Right lobe of liver (tissue), 6 donors: ENCODE measurements around the gene USP37. TPM values are rescaled to one million over a fixed set of nuclear protein-coding genes. Genes with fewer than 3 reads are reported as not detected.

Experiments
- ATAC-seq, 4 donors: fragments of 200-7000 bp; cut with Tn5 transposase; one replicate each; pipeline ENCODE4 v1.9.1; 2020; ENCODE audit warnings: mild to moderate bottlenecking in 4 of 4, moderate library complexity in 4 of 4
- DNase-seq, 3 donors: peaks; one replicate each; pipeline ENCODE4 v3.0.0-alpha.2; 2020
- H3K27ac ChIP-seq, 3 donors: fragments of 200-600 bp; one replicate each; pipeline ENCODE4 v1.8.0; 2022
- H3K27me3 ChIP-seq, 2 donors: fragments of 200-600 bp; one replicate each; pipeline ENCODE4 v1.8.0; 2022
- H3K36me3 ChIP-seq, 4 donors: fragments of 200-600 bp; sonication (generic) in 1 of 4; one replicate each; pipeline versions ENCODE4 v1.5.1 to v1.8.0; 2017 to 2022; ENCODE audit warnings: control low read depth in 1 of 4
- H3K4me1 ChIP-seq, 4 donors: fragments of 200-600 bp; sonication (generic) in 1 of 4; one replicate each; pipeline versions ENCODE4 v1.5.1 to v1.8.0; 2017 to 2022; ENCODE audit warnings: control low read depth in 1 of 4
- H3K4me3 ChIP-seq, 3 donors: fragments of 200-600 bp; one replicate each; pipeline ENCODE4 v1.8.0; 2022
- H3K9me3 ChIP-seq, 4 donors: fragments of 200-600 bp; sonication (generic) in 1 of 4; one replicate each; pipeline versions ENCODE4 v1.5.1 to v1.8.0; 2017 to 2022; ENCODE audit warnings: control low read depth in 1 of 4
- CTCF ChIP-seq, 4 donors: fragments of 200-600 bp in 3 of 4; fragments of 450-650 bp in 1 of 4; IDR thresholded peaks; one replicate each; pipeline versions ENCODE4 v1.5.1 to v1.8.0; 2016 to 2022; ENCODE audit warnings: antibody characterized with exemption in 4 of 4, mild to moderate bottlenecking in 2 of 4
- POLR2A ChIP-seq: fragments of 450-650 bp; IDR thresholded peaks from one replicate; pipeline ENCODE4 v1.6.1; 2017; ENCODE audit warnings: antibody characterized with exemption, mild to moderate bottlenecking
- WGBS: methylation state at CpG from one replicate; pipeline ENCODE4 v1.1.6; 2018; ENCODE audit warnings: low coverage, low lambda C conversion rate; ENCODE audit not compliant: insufficient coverage; ENCODE audit errors: missing lambda C conversion rate; 5-methylcytosine and 5-hydroxymethylcytosine counted together
- intact Hi-C, 2 donors: fragments of 100-400 bp; cut with DNase I; formaldehyde crosslinking; loops; one replicate each; pipeline versions ENCODE4 v1.11.2 to v1.14.1; 2022
- total RNA-seq, 6 experiments: library from RNA; depleted of rRNA in 2 of 6; stranded (reverse); fragments of >200 nt in 2 of 6; fragmentation: NEBNext Ultra II Directional in 3 of 6; extraction: Animal tissue kit (Norgen Biotek cat#: 25700) in 3 of 6; gene quantifications; one replicate each; pipeline versions ENCODE4 v1.1.0 to v1.2.4, GENCODE V29; 2016 to 2023
- donor health status: DM: no; HTN: yes; CAD: no.
- donor health status: DM: no; HTN: no; CAD: no.
- donor health status: DM: no; HTN: no; CAD: no.
- donor health status: DM: no; HTN: yes; CAD: no.
- donor health status: DM: no; HTN: yes; CAD: no.

The USP37 gene
- total RNA-seq, 6 experiments from 2014 or later: 4.8 to 8.9 (median 6.7) TPM

- no peak overlapping the region for H3K27ac ChIP-seq
- peaks cover 0 to 5% (median 0%) of the 10 kb centered on the region in 4 donors for H3K4me1 ChIP-seq
- WGBS: no CpG with 5 or more reads among the region's 1 CpG
- TF ChIP-seq CTCF (IDR thresholded peaks at IDR 0.05): no peak
- no peak for TF ChIP-seq POLR2A
- no peak overlapping the region for H3K4me3 ChIP-seq
- DNase-seq (no peak), ATAC-seq (no peak)
- peaks cover 0 to 20% (median 0%) of the 10 kb centered on the region in 4 donors for H3K36me3 ChIP-seq
- H3K27me3 ChIP-seq: no peaks in the 10 kb centered on the region
- intact Hi-C loops: no loop called here
- no peaks in the 10 kb centered on the region for H3K9me3 ChIP-seq
Observed at GRCh38 chr2:218437969-218438368, 130.2 kb downstream of the USP37 start.

- no peaks in the 10 kb centered on the region for H3K9me3 ChIP-seq
- DNase-seq (peak in 1 of 3 donors; percentile 27), ATAC-seq (no peak)
- intact Hi-C loops: no loop called here
- peaks cover 0 to 20% (median 0%) of the 10 kb centered on the region in 4 donors for H3K36me3 ChIP-seq
- no peak for TF ChIP-seq POLR2A
- no peak for TF ChIP-seq CTCF (IDR thresholded peaks at IDR 0.05)
- H3K4me3 ChIP-seq: no peak overlapping the region
- 71% methylated on average over 5 of the region's 5 CpGs for WGBS
- H3K27ac ChIP-seq: no peak overlapping the region
- H3K4me1 ChIP-seq: peaks cover 0 to 5% (median 0%) of the 10 kb centered on the region in 4 donors
- no peaks in the 10 kb centered on the region for H3K27me3 ChIP-seq
Observed at GRCh38 chr2:218436992-218437391, 131.2 kb downstream of the USP37 start.

DNA sequence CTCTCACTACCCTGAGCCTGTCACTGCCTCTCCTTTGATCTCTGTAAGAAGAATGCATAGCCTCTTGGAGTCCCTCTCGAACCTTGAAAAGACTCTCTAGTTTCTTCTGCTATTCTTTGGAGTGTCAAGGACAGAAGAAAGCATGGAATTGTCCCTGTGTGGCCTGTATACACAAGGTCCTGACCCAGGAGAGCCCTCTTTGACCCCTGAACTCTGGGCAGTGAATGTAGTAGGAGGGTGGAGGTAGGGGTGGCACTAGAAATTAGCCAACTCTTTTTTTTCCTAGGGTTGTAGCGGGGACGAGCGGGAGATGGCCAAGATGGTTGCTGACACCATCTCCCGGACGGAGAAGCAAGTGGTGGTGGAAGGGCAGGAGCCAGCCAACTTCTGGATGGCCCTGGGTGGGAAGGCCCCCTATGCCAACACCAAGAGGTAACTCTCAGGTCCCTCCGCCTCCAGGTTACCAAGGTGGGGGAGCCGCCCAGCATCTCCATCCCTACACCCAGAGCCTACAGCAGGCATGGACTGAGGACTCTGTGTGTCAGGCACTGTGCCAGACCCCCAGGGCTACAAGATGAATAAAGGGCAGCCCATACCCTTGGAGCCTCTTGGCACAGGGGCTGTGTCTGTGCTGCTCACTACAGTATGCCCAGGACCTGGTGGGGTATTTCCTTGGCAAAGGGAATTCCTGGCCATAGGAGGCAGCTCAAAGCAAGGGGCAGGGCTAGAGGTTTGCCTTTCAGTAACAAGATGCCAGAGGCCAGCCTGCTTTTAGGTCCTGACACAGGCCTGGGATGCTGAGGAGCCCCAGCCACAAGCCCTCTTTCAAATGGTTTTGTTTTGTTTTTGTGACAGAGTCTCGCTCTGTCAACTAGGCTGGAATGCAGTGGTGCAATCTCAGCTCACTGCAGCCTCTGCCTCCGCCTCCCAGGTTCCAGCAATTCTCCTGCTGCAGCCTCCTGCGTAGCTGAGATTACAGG is 132.9 kb downstream of the USP37 start:
- ATAC-seq (peak; percentile 13 to 66 (median 32)), DNase-seq (no peak)
- 93% methylated on average over 8 of the region's 11 CpGs for WGBS
- Histone ChIP-seq H3K9me3 (no peaks in the 10 kb centered on the region), H3K36me3 (peaks cover 0 to 20% (median 2%) of the 10 kb centered on the region in 4 donors), H3K27me3 (no peaks in the 10 kb centered on the region), H3K27ac (no peak overlapping the region), H3K4me1 (peaks cover 0 to 5% (median 0%) of the 10 kb centered on the region in 4 donors), H3K4me3 (no peak overlapping the region)
- TF ChIP-seq CTCF (IDR thresholded peaks at IDR 0.05): no peak
- TF ChIP-seq POLR2A: no peak
- intact Hi-C loops: no loop called here

GRCh38 chr2:218434456-218434855 is 133.7 kb downstream of the USP37 start:
- Histone ChIP-seq H3K4me3 (no peak overlapping the region), H3K4me1 (peaks cover 0 to 5% (median 0%) of the 10 kb centered on the region in 4 donors), H3K9me3 (no peaks in the 10 kb centered on the region), H3K27me3 (no peaks in the 10 kb centered on the region), H3K27ac (no peak overlapping the region), H3K36me3 (peaks cover 0 to 15% (median 2%) of the 10 kb centered on the region in 4 donors)
- DNase-seq (no peak), ATAC-seq (no peak)
- WGBS: 90% methylated on average over 6 of the region's 9 CpGs
- intact Hi-C loops: no loop called here
- TF ChIP-seq CTCF (IDR thresholded peaks at IDR 0.05) (no peak), POLR2A (no peak)
